ENCODE results near the gene MCM3. TPM values are rescaled to one million over a fixed set of nuclear protein-coding genes. Genes with fewer than 3 reads are reported as not detected.

MCM3 gene
- total RNA-seq, 1 donor from 2014 or later = 122 TPM

GRCh38 chr6:52249078-52249477 lies 35.5 kb downstream of the MCM3 start:
- peaks cover 4% of the 10 kb centered on the region for H3K4me1 Mint-ChIP-seq (ENCODE audit: unreplicated experiment)
- no peaks in the 10 kb centered on the region for H3K9me3 Mint-ChIP-seq
- H3K4me3 Mint-ChIP-seq = no peak overlapping the region
- no peaks in the 10 kb centered on the region for H3K36me3 Mint-ChIP-seq
- TF ChIP-seq CTCF (conservative IDR thresholded peaks at IDR 0.05) = no peak
- DNase-seq (ENCODE audit: extremely low spot score, unreplicated experiment) = no peak
- H3K27me3 Mint-ChIP-seq = peaks cover 20% of the 10 kb centered on the region
- H3K27ac Mint-ChIP-seq = no peak overlapping the region

GRCh38 chr6:52245425-52245824 lies 39.1 kb downstream of the MCM3 start:
- no peak overlapping the region for H3K4me3 Mint-ChIP-seq
- H3K27ac Mint-ChIP-seq = no peak overlapping the region
- H3K4me1 Mint-ChIP-seq (ENCODE audit: unreplicated experiment) = no peaks in the 10 kb centered on the region
- no peaks in the 10 kb centered on the region for H3K9me3 Mint-ChIP-seq
- DNase-seq (ENCODE audit: extremely low spot score, unreplicated experiment) = no peak
- TF ChIP-seq CTCF (conservative IDR thresholded peaks at IDR 0.05) = no peak
- H3K36me3 Mint-ChIP-seq = no peaks in the 10 kb centered on the region
- peaks cover 8% of the 10 kb centered on the region for H3K27me3 Mint-ChIP-seq

- no peak for DNase-seq (ENCODE audit: extremely low spot score, unreplicated experiment)
- Mint-ChIP-seq H3K9me3 (no peaks in the 10 kb centered on the region), H3K36me3 (no peaks in the 10 kb centered on the region), H3K27me3 (peaks cover 8% of the 10 kb centered on the region), H3K4me1 (ENCODE audit: unreplicated experiment) (no peaks in the 10 kb centered on the region), H3K27ac (no peak within 1 kb of the TSS), H3K4me3 (no peak within 1 kb of the TSS)
- TF ChIP-seq CTCF (conservative IDR thresholded peaks at IDR 0.05) = no peak
Measured at GRCh38 chr6:52244400-52244799, 40.1 kb downstream of the MCM3 start, which contains the start of gene IL17F. TSS of gene IL17F (minus strand) at chr6:52244500. CDS start at chr6:52244429, 71 bp downstream.

GRCh38 chr6:52243282-52243893 lies 41.2 kb downstream of the MCM3 start:
- Mint-ChIP-seq H3K27ac (no peak overlapping the region), H3K4me3 (no peak overlapping the region), H3K9me3 (no peaks in the 10 kb centered on the region), H3K36me3 (no peaks in the 10 kb centered on the region), H3K4me1 (ENCODE audit: unreplicated experiment) (no peaks in the 10 kb centered on the region), H3K27me3 (peaks cover 8% of the 10 kb centered on the region)
- no peak for TF ChIP-seq CTCF (conservative IDR thresholded peaks at IDR 0.05)
- no peak for DNase-seq (ENCODE audit: extremely low spot score, unreplicated experiment)

GRCh38 chr6:52241819-52242218 lies 42.7 kb downstream of the MCM3 start:
- H3K27ac Mint-ChIP-seq = no peak overlapping the region
- no peaks in the 10 kb centered on the region for H3K9me3 Mint-ChIP-seq
- DNase-seq (ENCODE audit: extremely low spot score, unreplicated experiment) = no peak
- no peaks in the 10 kb centered on the region for H3K4me1 Mint-ChIP-seq (ENCODE audit: unreplicated experiment)
- no peak for TF ChIP-seq CTCF (conservative IDR thresholded peaks at IDR 0.05)
- peaks cover 12% of the 10 kb centered on the region for H3K27me3 Mint-ChIP-seq
- H3K36me3 Mint-ChIP-seq = no peaks in the 10 kb centered on the region
- H3K4me3 Mint-ChIP-seq = no peak overlapping the region
